Loucy (cell line): ENCODE measurements around the gene DIDO1.
A peak's percentile ranks its signal among the peaks of the same experiment; 100 is the strongest.

Source experiments
- H2AFZ ChIP-seq: fragments of 200-600 bp; sonication (generic); 2 replicates; pipeline ENCODE4 v1.6.0; 2016; ENCODE audit warnings: antibody characterized with exemption, mild to moderate bottlenecking, low read length, moderate library complexity
- H3F3A ChIP-seq: fragments of 200-600 bp; 2 replicates; pipeline ENCODE4 v1.6.0; 2016; ENCODE audit warnings: antibody characterized with exemption, low read depth, mild to moderate bottlenecking
- H3K27me3 ChIP-seq: fragments of 200-600 bp; sonication (generic); 2 replicates; pipeline ENCODE4 v1.6.1; 2014; ENCODE audit warnings: low read length, mild to moderate bottlenecking; ENCODE audit not compliant: insufficient read depth, poor library complexity, severe bottlenecking
- H3K36me3 ChIP-seq: fragments of 200-600 bp; sonication (generic); 2 replicates; pipeline ENCODE4 v1.6.1; 2016; ENCODE audit warnings: low read length; ENCODE audit not compliant: insufficient read depth
- H3K4me1 ChIP-seq: fragments of 200-600 bp; sonication (generic); 2 replicates; pipeline ENCODE4 v1.5.1; 2014; ENCODE audit warnings: low read length, mild to moderate bottlenecking; ENCODE audit not compliant: insufficient read depth, poor library complexity, severe bottlenecking
- H3K4me2 ChIP-seq: fragments of 200-600 bp; sonication (generic); 2 replicates; pipeline ENCODE4 v1.6.0; 2014; ENCODE audit warnings: antibody characterized with exemption, low read length, low read depth, mild to moderate bottlenecking; ENCODE audit not compliant: poor library complexity, severe bottlenecking
- H3K4me3 ChIP-seq: fragments of 200-600 bp; sonication (generic); 2 replicates; pipeline ENCODE4 v1.5.1; 2014; ENCODE audit warnings: low read length, mild to moderate bottlenecking, mixed read lengths; ENCODE audit not compliant: poor library complexity, severe bottlenecking
- H3K79me2 ChIP-seq: fragments of 200-600 bp; sonication (generic); 2 replicates; pipeline ENCODE4 v1.6.1; 2014; ENCODE audit warnings: low read length; ENCODE audit not compliant: insufficient read depth
- H3K9ac ChIP-seq: fragments of 200-600 bp; sonication (generic); 2 replicates; pipeline ENCODE4 v1.6.0; 2014; ENCODE audit warnings: mild to moderate bottlenecking, low read depth, low read length, moderate library complexity; ENCODE audit not compliant: poor library complexity, severe bottlenecking
- H3K9me2 ChIP-seq: fragments of 200-600 bp; sonication (generic); replicated peaks from 2 replicates; pipeline ENCODE4 v1.6.1; 2016; ENCODE audit warnings: low read depth, low read length, mixed read lengths
- H3K9me3 ChIP-seq: fragments of 200-600 bp; sonication (generic); 2 replicates; pipeline ENCODE4 v1.6.1; 2014; ENCODE audit warnings: mild to moderate bottlenecking, antibody characterized with exemption, low read length, low read depth; ENCODE audit not compliant: insufficient read depth
- H4K20me1 ChIP-seq: fragments of 200-600 bp; sonication (generic); 2 replicates; pipeline ENCODE4 v1.6.0; 2014; ENCODE audit warnings: antibody characterized with exemption, low read length, mild to moderate bottlenecking; ENCODE audit not compliant: insufficient read depth, poor library complexity, severe bottlenecking
- CTCF ChIP-seq: fragments of 200-600 bp; sonication (generic); conservative IDR thresholded peaks from 2 replicates; pipeline ENCODE4 v1.5.1; 2014; ENCODE audit warnings: mild to moderate bottlenecking, antibody characterized with exemption, low read length
- EZH2phosphoT487 ChIP-seq: fragments of 200-600 bp; IDR thresholded peaks from 2 replicates; pipeline ENCODE4 v1.6.1; 2018; ENCODE audit warnings: antibody characterized with exemption, mild to moderate bottlenecking, moderate library complexity, borderline replicate concordance

The DIDO1 gene

GRCh38 chr20:62927128-62927705 is 912 bp upstream of the DIDO1 start:
- H3K4me3 ChIP-seq: peak overlapping the region; percentile 86
- peak overlapping the region; percentile 98 for H3K9ac ChIP-seq
- no peaks in the 10 kb centered on the region for H3K9me2 ChIP-seq

GRCh38 chr20:62925420-62926228 is 681 bp downstream of the DIDO1 start:
- Histone ChIP-seq H4K20me1 (peaks cover 87% of the 10 kb centered on the region), H3K27me3 (no peaks in the 10 kb centered on the region), H3K36me3 (no peaks in the 10 kb centered on the region), H3K9ac (peak overlapping the region; percentile 89), H3F3A (peaks cover 8% of the 10 kb centered on the region; the same call in 1 of the 2 replicates), H3K9me2 (no peaks in the 10 kb centered on the region), H3K4me2 (peak overlapping the region; percentile 96), H3K4me1 (peaks cover 65% of the 10 kb centered on the region), H3K9me3 (no peaks in the 10 kb centered on the region), H3K4me3 (peak overlapping the region; percentile 86), H2AFZ (no peak overlapping the region), H3K79me2 (peaks cover 99% of the 10 kb centered on the region)
- TF ChIP-seq CTCF: no peak
- TF ChIP-seq EZH2phosphoT487: no peak

More at GRCh38 chr20:62927128-62927705, 912 bp upstream of the DIDO1 start:
- Histone ChIP-seq H3K4me2 (peak overlapping the region; percentile 92), H4K20me1 (peaks cover 85% of the 10 kb centered on the region), H3K9me3 (no peaks in the 10 kb centered on the region), H3K36me3 (no peaks in the 10 kb centered on the region), H3K27me3 (no peaks in the 10 kb centered on the region), H2AFZ (no peak overlapping the region), H3K4me1 (peaks cover 73% of the 10 kb centered on the region), H3K79me2 (peaks cover 99% of the 10 kb centered on the region), H3F3A (peaks cover 8% of the 10 kb centered on the region; the same call in 1 of the 2 replicates)
- no peak for TF ChIP-seq EZH2phosphoT487
- TF ChIP-seq CTCF: no peak

- Histone ChIP-seq H4K20me1 (peaks cover 89% of the 10 kb centered on the region), H3K4me2 (peak overlapping the region; percentile 96), H3K9ac (peak overlapping the region; percentile 89), H3F3A (peaks cover 8% of the 10 kb centered on the region; the same call in 1 of the 2 replicates), H3K79me2 (peaks cover 99% of the 10 kb centered on the region), H3K9me2 (no peaks in the 10 kb centered on the region), H3K4me1 (peaks cover 65% of the 10 kb centered on the region), H3K36me3 (no peaks in the 10 kb centered on the region), H3K9me3 (no peaks in the 10 kb centered on the region), H3K4me3 (peak overlapping the region; percentile 86), H3K27me3 (no peaks in the 10 kb centered on the region), H2AFZ (no peak overlapping the region)
- TF ChIP-seq CTCF (no peak), EZH2phosphoT487 (no peak)
Observed at GRCh38 chr20:62925076-62925419, 1.3 kb downstream of the DIDO1 start.
